Right cardiac atrium (tissue), 5 donors: ENCODE measurements around the gene MYO7B. TPM values are rescaled to one million over a fixed set of nuclear protein-coding genes. Genes with fewer than 3 reads are reported as not detected.

ENCODE experiments used
- ATAC-seq, 2 donors: fragments of 200-7000 bp; cut with Tn5 transposase; one replicate each; pipeline versions ENCODE4 v1.8.0 to v1.9.1; 2020; ENCODE audit warnings: moderate library complexity in 2 of 2, mild to moderate bottlenecking in 1 of 2
- DNase-seq, 3 donors: peaks; one replicate each; pipeline ENCODE4 v3.0.0-alpha.2; 2020
- H3K27ac ChIP-seq: one replicate; pipeline ENCODE4 v1.5.1; 2013; ENCODE audit warnings: mild to moderate bottlenecking, low read length, control low read depth, moderate library complexity
- H3K27me3 ChIP-seq: one replicate; pipeline ENCODE4 v1.6.1; 2013; ENCODE audit not compliant: control insufficient read depth, insufficient read depth
- H3K4me1 ChIP-seq: one replicate; pipeline ENCODE4 v1.6.1; 2013; ENCODE audit warnings: low read length; ENCODE audit not compliant: control insufficient read depth, insufficient read depth
- H3K4me3 ChIP-seq: one replicate; pipeline ENCODE4 v1.5.1; 2013; ENCODE audit warnings: low read length, control low read depth
- H3K9me3 ChIP-seq: one replicate; pipeline ENCODE4 v1.6.1; 2013; ENCODE audit warnings: low read length; ENCODE audit not compliant: control insufficient read depth
- WGBS: extraction: QIAGEN DNeasy Blood & Tissue Kit; methylation state at CpG from one replicate; pipeline ENCODE4 v1.1.7; 2013; 5-methylcytosine and 5-hydroxymethylcytosine counted together
- intact Hi-C, 4 donors: fragments of 100-400 bp; cut with DNase I; formaldehyde crosslinking; loops; one replicate each; pipeline versions ENCODE4 v1.11.0 to v1.14.0; 2022 to 2023
- polyA plus RNA-seq: library from polyadenylated mRNA; stranded (reverse); fragments of 200-250 nt; gene quantifications from one replicate; pipeline ENCODE4 v1.2.3, GENCODE V29; 2013
- total RNA-seq, 4 donors: library from RNA; stranded (reverse); fragmentation: NEBNext Ultra II Directional; extraction: Animal tissue kit (Norgen Biotek cat#: 25700); gene quantifications; one replicate each; pipeline ENCODE4 v1.2.1, GENCODE V29; 2021
- donor health status: healthy with polysubstance abuse.
- donor health status: DM: no; HTN: yes; CAD: no.
- donor health status: DM: no; HTN: no; CAD: no.
- donor health status: DM: no; HTN: yes; CAD: no; lungs with severe emphysema.
- donor health status: DM: yes; HTN: yes; CAD: no.

The MYO7B gene
- total and polyA plus RNA-seq, 5 donors = 0.29 to 0.81 (median 0.45) TPM

DNA sequence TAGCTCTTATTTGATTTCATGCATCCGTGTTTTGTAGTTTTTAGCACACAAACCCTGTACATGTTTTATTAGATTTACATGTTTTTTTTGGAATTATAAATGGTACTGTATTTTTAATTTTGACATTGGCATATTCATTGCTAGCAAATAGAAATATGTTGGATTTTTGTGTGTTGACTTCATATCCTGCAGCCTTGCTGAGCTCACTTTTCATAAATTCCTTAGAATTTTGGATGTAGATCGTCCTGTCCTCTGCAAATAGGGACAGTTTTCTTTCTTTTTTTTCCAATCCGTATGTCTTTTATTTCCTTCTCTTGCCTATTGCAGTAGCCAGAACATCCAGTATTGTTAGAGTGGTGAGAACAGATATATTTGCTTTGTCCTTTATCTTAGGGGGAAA lies 63.7 kb downstream of the MYO7B start:
- 54% methylated on average over 3 of the region's 3 CpGs for WGBS
- DNase-seq (no peak), ATAC-seq (no peak)
- Histone ChIP-seq H3K27me3 (no peaks in the 10 kb centered on the region), H3K4me3 (no peak overlapping the region), H3K9me3 (no peaks in the 10 kb centered on the region), H3K27ac (no peak overlapping the region), H3K4me1 (no peaks in the 10 kb centered on the region)
- intact Hi-C loops = loop anchor here in 2 of 4 donors (10.0 kb wide), 2 partner anchors 96 to 346 kb away; no protein-coding TSS in a partner anchor

DNA sequence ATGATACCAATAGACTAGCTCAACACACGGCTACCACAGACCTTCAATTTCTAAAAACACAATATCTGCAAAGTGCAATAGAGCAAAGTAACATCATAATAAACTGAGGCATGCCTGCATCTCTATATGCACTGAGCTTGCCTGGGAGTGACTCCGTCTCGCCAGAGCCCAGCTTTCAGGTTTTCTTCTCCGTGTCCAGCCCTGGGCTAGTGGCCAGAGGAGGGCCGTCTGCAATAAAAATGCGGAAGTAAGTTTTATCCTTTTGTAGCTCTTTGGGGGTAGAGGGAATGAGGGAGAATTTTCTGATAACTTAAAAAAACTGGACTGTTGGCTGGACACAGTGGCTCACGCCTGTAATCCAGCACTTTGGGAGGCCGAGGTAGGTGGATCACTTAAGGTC lies 69.5 kb downstream of the MYO7B start:
- intact Hi-C loops = no loop called here
- H3K27ac ChIP-seq = no peak overlapping the region
- ATAC-seq (no peak), DNase-seq (no peak)
- H3K27me3 ChIP-seq = no peaks in the 10 kb centered on the region
- 74% methylated on average over 8 of the region's 8 CpGs for WGBS
- H3K9me3 ChIP-seq = no peaks in the 10 kb centered on the region
- no peaks in the 10 kb centered on the region for H3K4me1 ChIP-seq
- H3K4me3 ChIP-seq = no peak overlapping the region

DNA sequence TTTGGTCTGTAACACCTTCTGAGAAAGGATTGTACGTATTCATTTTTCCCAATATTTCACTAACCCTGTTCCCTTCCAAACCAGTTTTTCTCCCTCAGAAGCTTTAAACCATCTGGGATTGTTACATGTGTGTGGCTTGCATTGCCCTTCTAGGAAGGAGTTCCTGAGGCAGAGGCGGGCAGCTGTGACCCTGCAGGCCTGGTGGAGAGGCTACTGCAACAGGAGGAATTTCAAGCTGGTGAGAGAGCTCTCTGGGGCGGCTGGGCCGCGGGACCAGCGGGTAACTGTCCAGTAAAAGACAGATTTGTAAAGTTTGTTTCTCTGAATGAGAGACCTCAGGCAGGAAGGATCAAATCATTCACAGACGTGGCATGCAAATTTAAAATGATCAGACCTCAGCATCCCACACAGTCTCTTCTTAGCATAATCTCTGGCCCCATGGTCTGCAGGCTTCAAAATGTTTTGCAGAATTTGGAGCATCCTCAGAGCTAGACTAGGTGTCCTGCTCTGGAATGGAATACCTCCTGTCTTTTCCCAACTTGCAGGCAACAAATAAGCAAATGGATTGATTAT lies 70.3 kb downstream of the MYO7B start:
- H3K9me3 ChIP-seq = no peaks in the 10 kb centered on the region
- no peak overlapping the region for H3K4me3 ChIP-seq
- ATAC-seq (no peak), DNase-seq (no peak)
- H3K27me3 ChIP-seq = no peaks in the 10 kb centered on the region
- no peak overlapping the region for H3K27ac ChIP-seq
- 89% methylated on average over 7 of the region's 7 CpGs for WGBS
- intact Hi-C loops = no loop called here
- no peaks in the 10 kb centered on the region for H3K4me1 ChIP-seq

DNA sequence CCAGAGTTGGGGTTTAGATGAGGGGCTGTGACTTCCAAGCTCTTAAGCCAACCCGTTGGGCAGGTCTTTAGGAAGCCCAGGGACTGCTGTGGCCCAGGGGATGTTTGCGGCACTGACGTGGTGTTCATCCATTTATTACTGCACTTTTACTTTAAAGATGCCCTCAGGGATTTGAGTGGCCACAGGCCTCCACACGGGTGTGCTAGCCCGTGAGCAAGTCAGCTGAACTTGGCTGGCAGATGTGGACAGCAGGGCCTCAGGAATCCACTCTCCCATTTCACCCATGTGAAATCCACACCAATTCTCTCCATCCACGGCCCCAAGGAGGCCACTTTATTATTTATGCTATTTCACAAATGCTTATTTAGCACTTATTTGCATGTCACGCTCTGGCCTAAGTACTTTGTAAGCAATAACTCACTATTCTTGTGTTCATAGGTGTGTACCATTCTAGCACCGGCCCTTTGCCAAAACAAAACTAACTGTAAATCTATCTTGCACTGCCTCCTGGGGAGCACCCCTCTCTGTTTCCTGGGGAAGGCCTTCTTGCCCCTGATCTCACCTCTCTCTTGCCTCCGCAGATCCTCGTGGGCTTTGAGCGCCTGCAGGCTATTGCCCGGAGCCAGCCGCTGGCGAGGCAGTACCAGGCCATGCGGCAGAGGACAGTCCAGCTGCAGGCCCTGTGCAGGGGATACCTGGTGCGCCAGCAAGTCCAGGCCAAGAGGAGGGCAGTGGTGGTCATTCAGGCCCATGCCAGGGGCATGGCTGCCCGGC lies 71.3 kb downstream of the MYO7B start:
- intact Hi-C loops = no loop called here
- DNase-seq = peak in 1 of 3 donors; percentile 26
- H3K27ac ChIP-seq = no peak overlapping the region
- no peaks in the 10 kb centered on the region for H3K4me1 ChIP-seq
- no peaks in the 10 kb centered on the region for H3K9me3 ChIP-seq
- ATAC-seq = no peak
- no peak overlapping the region for H3K4me3 ChIP-seq
- H3K27me3 ChIP-seq = no peaks in the 10 kb centered on the region
- 93% methylated on average over 17 of the region's 17 CpGs for WGBS

DNA sequence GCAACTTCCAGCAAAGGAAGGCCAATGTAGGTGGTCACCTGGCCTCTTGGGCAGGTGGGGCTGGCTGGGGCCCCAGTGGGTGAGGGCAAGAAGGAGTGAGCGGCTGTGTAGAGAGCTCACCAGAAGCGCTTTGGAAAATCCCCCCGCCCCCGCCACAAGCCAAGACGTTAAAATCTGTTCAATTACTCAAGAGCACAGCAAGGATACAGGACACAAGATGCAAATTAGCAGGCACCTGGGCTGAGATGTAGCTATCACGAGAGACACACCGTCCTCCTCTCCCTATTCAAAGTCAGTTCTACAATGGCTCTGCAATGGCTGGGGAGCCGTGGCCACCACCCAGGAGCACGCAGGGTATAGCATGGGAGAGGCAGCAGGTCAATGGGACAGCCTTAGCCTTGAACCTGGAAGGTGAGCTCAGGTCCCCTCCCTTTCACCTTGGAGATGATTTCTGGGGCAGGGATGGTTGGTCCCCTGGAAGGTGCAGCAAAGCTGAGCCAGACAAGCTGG lies 72.0 kb downstream of the MYO7B start:
- Histone ChIP-seq H3K9me3 (no peaks in the 10 kb centered on the region), H3K27me3 (no peaks in the 10 kb centered on the region), H3K4me1 (no peaks in the 10 kb centered on the region), H3K27ac (no peak overlapping the region), H3K4me3 (no peak overlapping the region)
- DNase-seq (no peak), ATAC-seq (no peak)
- intact Hi-C loops = no loop called here
- WGBS = 94% methylated on average over 9 of the region's 9 CpGs

DNA sequence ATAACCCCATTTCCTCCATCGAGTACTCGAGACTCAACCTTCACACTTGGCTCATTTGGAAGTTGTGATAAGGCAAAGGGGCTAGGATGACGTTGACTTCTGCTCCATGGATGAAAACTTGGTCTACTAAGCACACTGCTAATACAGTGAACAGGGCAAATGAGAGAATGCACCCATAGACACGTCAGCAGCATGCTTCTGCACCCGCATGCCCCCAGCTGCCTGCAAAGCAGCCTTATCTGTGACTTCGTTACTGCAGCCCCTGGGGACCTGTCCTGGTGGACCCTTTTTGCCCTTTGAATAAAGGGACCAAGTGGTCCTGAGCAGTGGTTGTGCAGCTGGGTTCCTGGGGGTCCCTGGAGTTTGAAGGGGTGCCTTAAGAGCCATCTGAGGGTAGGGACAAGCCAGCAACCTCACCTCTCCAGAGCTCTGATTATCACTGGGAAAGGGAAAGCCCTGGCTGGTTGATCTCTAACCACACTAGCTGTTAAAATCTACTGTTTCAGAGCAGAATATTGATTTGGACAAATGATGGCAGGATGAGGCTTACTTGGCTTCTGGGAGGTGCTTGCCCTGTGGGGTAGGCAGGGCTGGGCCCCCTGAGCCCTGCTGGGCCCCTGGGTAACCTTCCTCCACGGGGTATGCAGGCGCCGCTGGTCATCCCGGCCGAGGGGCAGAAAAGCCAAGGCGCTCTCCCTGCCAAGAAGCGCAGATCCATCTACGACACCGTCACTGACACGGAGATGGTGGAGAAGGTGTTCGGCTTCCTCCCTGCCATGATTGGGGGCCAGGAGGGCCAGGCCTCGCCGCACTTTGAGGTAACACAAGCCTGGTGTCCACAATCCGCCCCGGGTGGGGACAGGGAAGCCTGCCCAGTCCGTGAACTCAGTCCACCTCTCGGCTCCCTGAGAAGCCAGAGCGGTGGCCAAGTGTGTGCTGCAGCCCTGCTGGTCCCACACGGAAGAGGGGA lies 72.9 kb downstream of the MYO7B start:
- no peak overlapping the region for H3K27ac ChIP-seq
- no peak overlapping the region for H3K4me3 ChIP-seq
- ATAC-seq (no peak), DNase-seq (no peak)
- WGBS = 87% methylated on average over 25 of the region's 25 CpGs
- H3K27me3 ChIP-seq = no peaks in the 10 kb centered on the region
- no peaks in the 10 kb centered on the region for H3K9me3 ChIP-seq
- intact Hi-C loops = no loop called here
- H3K4me1 ChIP-seq = no peaks in the 10 kb centered on the region

DNA sequence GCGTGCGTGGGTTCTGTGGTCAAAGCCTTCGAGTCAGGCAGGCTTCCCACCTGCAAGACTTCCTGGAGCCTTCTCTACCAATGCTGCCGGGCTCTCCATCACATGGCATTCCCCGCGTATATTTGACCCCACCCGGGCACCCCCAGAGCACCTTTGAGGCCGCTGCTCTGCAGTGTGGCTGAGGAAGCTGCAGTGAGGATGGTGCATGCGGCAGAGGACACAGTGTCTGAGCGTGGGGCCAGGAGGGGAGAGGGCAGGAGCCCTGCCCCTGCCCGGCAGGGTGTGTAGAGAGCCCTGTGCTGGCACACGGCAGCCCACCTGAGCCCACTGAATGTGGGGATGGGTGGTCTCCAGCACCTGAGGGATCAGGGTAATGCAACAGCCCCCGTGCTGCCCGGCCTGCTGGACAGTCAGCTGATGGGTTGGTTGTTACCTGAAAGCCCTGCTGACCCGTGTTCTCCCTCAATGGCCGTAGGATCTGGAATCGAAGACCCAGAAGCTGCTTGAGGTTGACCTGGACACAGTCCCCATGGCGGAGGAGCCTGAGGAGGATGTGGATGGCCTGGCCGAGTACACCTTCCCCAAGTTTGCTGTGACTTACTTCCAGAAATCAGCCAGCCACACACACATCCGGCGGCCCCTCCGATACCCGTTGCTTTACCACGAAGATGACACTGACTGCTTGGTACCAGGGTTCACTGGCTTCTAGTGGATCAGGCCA lies 73.7 kb downstream of the MYO7B start:
- DNase-seq (no peak), ATAC-seq (peak; percentile 11 to 22)
- Histone ChIP-seq H3K4me3 (no peak overlapping the region), H3K9me3 (no peaks in the 10 kb centered on the region), H3K27me3 (no peaks in the 10 kb centered on the region), H3K27ac (no peak overlapping the region), H3K4me1 (no peaks in the 10 kb centered on the region)
- intact Hi-C loops = no loop called here
- 91% methylated on average over 24 of the region's 24 CpGs for WGBS

DNA sequence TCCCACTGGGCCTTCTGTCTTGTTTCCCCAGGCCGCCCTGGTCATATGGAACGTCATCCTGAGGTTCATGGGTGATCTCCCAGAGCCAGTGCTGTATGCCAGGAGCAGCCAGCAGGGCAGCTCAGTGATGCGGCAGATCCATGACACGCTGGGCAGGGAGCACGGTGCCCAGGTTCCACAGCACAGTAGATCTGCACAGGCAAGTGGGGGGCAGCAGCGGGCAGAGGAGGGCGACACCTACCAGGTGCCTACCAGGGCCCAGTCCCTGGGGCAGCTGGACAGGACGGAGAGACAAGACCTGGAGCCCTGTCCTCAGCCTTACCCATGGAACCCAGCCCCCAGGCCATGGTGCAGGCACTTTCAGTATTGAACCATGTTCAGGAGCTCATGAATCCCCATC lies 74.3 kb downstream of the MYO7B start:
- no peak overlapping the region for H3K27ac ChIP-seq
- no peak for DNase-seq
- 96% methylated on average over 8 of the region's 8 CpGs for WGBS
- no peak overlapping the region for H3K4me3 ChIP-seq
- no peaks in the 10 kb centered on the region for H3K4me1 ChIP-seq
- H3K9me3 ChIP-seq = no peaks in the 10 kb centered on the region
- intact Hi-C loops = no loop called here
- no peak for ATAC-seq
- no peaks in the 10 kb centered on the region for H3K27me3 ChIP-seq

DNA sequence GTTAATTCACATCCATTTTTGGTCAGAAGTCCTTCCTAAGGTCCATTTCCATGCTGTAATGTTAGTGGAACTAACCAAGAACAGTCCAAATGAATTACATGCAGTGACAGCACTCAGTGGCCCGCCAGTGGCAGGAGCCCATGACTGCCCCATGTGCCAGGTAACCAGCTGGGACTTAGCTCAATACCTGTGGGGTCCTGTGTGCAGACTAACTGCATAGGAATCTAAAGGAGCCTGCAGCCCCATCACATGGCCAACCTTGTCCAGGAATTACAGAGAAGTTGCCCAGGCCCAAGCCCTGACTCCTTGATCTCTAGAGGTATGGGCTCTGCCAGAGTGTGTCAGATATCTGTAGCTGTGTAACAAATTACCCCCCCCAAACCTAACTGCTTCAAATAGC lies 75.1 kb downstream of the MYO7B start:
- no peaks in the 10 kb centered on the region for H3K4me1 ChIP-seq
- DNase-seq (no peak), ATAC-seq (no peak)
- H3K27ac ChIP-seq = no peak overlapping the region
- intact Hi-C loops = no loop called here
- H3K9me3 ChIP-seq = no peaks in the 10 kb centered on the region
- WGBS = 96% methylated on average over 1 of the region's 1 CpG
- H3K4me3 ChIP-seq = no peak overlapping the region
- no peaks in the 10 kb centered on the region for H3K27me3 ChIP-seq

DNA sequence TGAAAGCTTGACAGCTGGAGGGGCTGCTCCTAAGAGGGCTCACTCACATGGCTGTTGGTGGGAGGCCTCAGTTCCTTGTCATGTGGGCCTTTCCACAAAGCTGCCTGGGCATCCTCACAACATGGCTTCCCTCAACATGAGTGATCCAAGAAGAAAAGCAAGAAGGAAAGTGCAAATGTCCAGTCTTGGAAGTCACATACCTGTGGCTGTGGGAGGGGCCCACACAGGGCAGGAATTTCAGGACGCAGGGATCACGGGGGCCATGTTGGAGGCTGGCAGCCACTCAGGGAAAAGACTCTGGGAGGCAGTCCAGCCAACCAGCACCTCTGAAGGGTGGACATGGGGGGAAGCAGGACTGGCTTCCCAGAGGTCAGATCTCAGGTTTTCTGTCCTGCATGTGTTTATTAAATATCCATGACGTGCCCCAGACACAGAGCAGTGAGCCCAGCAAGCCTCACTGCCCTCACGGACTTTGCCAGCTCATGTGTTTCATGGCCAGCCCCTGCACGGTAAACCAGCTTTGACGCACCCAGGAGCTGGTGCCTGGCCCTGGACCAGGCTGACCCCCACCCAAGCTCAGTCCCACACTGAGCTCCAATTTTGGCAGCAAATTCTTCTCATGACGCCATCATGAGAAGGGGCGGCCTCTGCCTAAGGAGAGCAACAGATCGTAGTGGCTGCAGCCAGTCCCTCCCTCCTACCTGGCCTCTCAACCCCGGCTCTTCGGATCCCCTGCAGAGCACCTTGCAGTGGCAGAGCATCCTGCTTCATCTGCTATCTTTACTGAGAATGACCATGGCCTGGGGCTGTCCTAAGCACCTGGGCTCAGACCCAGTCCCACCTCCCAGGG lies 75.8 kb downstream of the MYO7B start:
- WGBS = 90% methylated on average over 11 of the region's 11 CpGs
- no peak for ATAC-seq
- no peaks in the 10 kb centered on the region for H3K4me1 ChIP-seq
- peak in 1 of 3 donors; percentile 18 for DNase-seq
- H3K27me3 ChIP-seq = no peaks in the 10 kb centered on the region
- no peaks in the 10 kb centered on the region for H3K9me3 ChIP-seq
- H3K4me3 ChIP-seq = no peak overlapping the region
- no peak overlapping the region for H3K27ac ChIP-seq
- intact Hi-C loops = no loop called here
